Vagina (tissue), 2 donors: ENCODE results near the gene UNC13A.

Experiments used
- POLR2AphosphoS5 ChIP-seq, 2 donors: sonication (generic); formaldehyde crosslinking; IDR thresholded peaks; one replicate each; pipeline ENCODE4 v1.9.0; 2017; ENCODE audit warnings: antibody characterized with exemption in 2 of 2, mild to moderate bottlenecking in 2 of 2, low read depth in 1 of 2; ENCODE audit not compliant: insufficient read depth in 1 of 2
- TF ChIP-seq, protein P1 (sequence below), 3 experiments: fragments of 450-650 bp in 2 of 3; fragments of 200-600 bp in 1 of 3; sonication (generic) in 1 of 3; IDR thresholded peaks; one replicate each; pipeline ENCODE4 v1.5.1; 2017 to 2019; ENCODE audit warnings: antibody characterized with exemption in 3 of 3, mild to moderate bottlenecking in 2 of 3, moderate library complexity in 2 of 3

DNA sequence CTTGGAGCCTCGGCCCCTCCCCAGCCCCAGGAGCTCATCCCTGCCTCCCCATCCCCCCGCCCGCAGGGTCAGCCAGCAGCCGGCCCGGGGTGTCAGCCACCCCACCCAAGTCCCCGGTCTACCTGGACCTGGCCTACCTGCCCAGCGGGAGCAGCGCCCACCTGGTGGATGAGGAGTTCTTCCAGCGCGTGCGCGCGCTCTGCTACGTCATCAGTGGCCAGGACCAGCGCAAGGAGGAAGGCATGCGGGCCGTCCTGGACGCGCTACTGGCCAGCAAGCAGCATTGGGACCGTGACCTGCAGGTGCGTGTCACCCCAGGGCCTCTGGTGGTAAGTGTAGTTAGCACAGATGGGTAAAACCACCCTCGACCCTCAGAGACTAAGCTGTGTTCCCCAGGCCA, 45.0 kb upstream of the UNC13A start:
- TF ChIP-seq, protein P1, sequence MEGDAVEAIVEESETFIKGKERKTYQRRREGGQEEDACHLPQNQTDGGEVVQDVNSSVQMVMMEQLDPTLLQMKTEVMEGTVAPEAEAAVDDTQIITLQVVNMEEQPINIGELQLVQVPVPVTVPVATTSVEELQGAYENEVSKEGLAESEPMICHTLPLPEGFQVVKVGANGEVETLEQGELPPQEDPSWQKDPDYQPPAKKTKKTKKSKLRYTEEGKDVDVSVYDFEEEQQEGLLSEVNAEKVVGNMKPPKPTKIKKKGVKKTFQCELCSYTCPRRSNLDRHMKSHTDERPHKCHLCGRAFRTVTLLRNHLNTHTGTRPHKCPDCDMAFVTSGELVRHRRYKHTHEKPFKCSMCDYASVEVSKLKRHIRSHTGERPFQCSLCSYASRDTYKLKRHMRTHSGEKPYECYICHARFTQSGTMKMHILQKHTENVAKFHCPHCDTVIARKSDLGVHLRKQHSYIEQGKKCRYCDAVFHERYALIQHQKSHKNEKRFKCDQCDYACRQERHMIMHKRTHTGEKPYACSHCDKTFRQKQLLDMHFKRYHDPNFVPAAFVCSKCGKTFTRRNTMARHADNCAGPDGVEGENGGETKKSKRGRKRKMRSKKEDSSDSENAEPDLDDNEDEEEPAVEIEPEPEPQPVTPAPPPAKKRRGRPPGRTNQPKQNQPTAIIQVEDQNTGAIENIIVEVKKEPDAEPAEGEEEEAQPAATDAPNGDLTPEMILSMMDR (IDR thresholded peaks at IDR 0.05), result no peak
- no peak for TF ChIP-seq POLR2AphosphoS5 (IDR thresholded peaks at IDR 0.05; ENCODE audit: insufficient read depth in 1 of 2, low read depth in 1 of 2)
